ENCODE data around the gene PRPF31. TPM values are rescaled to one million over a fixed set of nuclear protein-coding genes. Genes with fewer than 3 reads are reported as not detected.

The PRPF31 gene
- total and polyA plus RNA-seq, 2 of the 13 experiments (the other 11 are each of a cell fraction or from before 2014, with no cell fraction given): 23.8 to 63.8 TPM

GRCh38 chr19:54159352-54160181 lies 44.0 kb downstream of the PRPF31 start, which contains the start of gene LENG1 (continued):
- TF ChIP-seq PRDM4 (CRISPR knock-in tag; IDR thresholded peaks at IDR 0.05; ENCODE audit: borderline replicate concordance): no peak
- peak; percentile 42; the same call in 1 of the 2 replicates for TF ChIP-seq ARHGAP35 (CRISPR knock-in tag; IDR thresholded peaks at IDR 0.05; ENCODE audit: borderline replicate concordance)
- no peak for TF ChIP-seq ZNF660 (CRISPR knock-in tag; IDR thresholded peaks at IDR 0.05; ENCODE audit: borderline replicate concordance, low read depth)
- TF ChIP-seq ZBTB7B (CRISPR knock-in tag; IDR thresholded peaks at IDR 0.05): no peak
- peak; percentile 54; the same call in 1 of the 2 replicates for TF ChIP-seq POGZ (CRISPR knock-in tag; IDR thresholded peaks at IDR 0.05)
- no peak for TF ChIP-seq ZNF775 (CRISPR knock-in tag; IDR thresholded peaks at IDR 0.05; ENCODE audit: borderline replicate concordance)
- TF ChIP-seq MXI1 (IDR thresholded peaks at IDR 0.05; ENCODE audit: borderline replicate concordance, low read depth, low read length): peak; percentile 86
- no peak for TF ChIP-seq NONO (IDR thresholded peaks at IDR 0.05)
- TF ChIP-seq NONO (CRISPR knock-in tag; conservative IDR thresholded peaks at IDR 0.05): peak; percentile 58
- peak; percentile 68; the same call in 1 of the 2 replicates for TF ChIP-seq CHD2 (IDR thresholded peaks at IDR 0.05; ENCODE audit: low read depth, low read length)
- peak; percentile 57 for TF ChIP-seq ZNF781 (CRISPR knock-in tag; IDR thresholded peaks at IDR 0.05; ENCODE audit: borderline replicate concordance, not compliant biosample characterization)
- TF ChIP-seq THRA (CRISPR knock-in tag; IDR thresholded peaks at IDR 0.05; ENCODE audit: borderline replicate concordance): 0 out of 2 replicates have a peak, but pooled peaks have one; percentile 23
- no peak for TF ChIP-seq ZNF329 (CRISPR knock-in tag; IDR thresholded peaks at IDR 0.05; ENCODE audit: low read depth)
- peak; percentile 86 for TF ChIP-seq ETV5 (CRISPR knock-in tag; IDR thresholded peaks at IDR 0.05; ENCODE audit: borderline replicate concordance)
- peak; percentile 38; the same call in 1 of the 2 replicates for TF ChIP-seq MEIS1 (CRISPR knock-in tag; IDR thresholded peaks at IDR 0.05; ENCODE audit: borderline replicate concordance)
- TF ChIP-seq THAP11 (CRISPR knock-in tag; IDR thresholded peaks at IDR 0.05): peak; percentile 88
- TF ChIP-seq, protein P1, sequence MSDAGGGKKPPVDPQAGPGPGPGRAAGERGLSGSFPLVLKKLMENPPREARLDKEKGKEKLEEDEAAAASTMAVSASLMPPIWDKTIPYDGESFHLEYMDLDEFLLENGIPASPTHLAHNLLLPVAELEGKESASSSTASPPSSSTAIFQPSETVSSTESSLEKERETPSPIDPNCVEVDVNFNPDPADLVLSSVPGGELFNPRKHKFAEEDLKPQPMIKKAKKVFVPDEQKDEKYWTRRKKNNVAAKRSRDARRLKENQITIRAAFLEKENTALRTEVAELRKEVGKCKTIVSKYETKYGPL (CRISPR knock-in tag; IDR thresholded peaks at IDR 0.05): no peak
- TF ChIP-seq RAD21 (CRISPR knock-in tag; IDR thresholded peaks at IDR 0.05): 0 out of 2 replicates have a peak, but pooled peaks have one; percentile 35
- 0 out of 2 replicates have a peak, but pooled peaks have one; percentile 41 for TF ChIP-seq TOPORS (CRISPR knock-in tag; IDR thresholded peaks at IDR 0.05)
- TF ChIP-seq SOX5 (CRISPR knock-in tag; IDR thresholded peaks at IDR 0.05; ENCODE audit: borderline replicate concordance): peak; percentile 13; the same call in 1 of the 2 replicates
- no peak for TF ChIP-seq SOX6 (IDR thresholded peaks at IDR 0.05)
- peak; percentile 53 for TF ChIP-seq SOX6 (CRISPR knock-in tag; IDR thresholded peaks at IDR 0.05)
- TF ChIP-seq ZZZ3 (CRISPR knock-in tag; IDR thresholded peaks at IDR 0.05; ENCODE audit: borderline replicate concordance): 0 out of 2 replicates have a peak, but pooled peaks have one; percentile 78
- peak; percentile 82; the same call in 1 of the 2 replicates for TF ChIP-seq ZNF430 (CRISPR knock-in tag; IDR thresholded peaks at IDR 0.05)
- TF ChIP-seq PCBP1 (IDR thresholded peaks at IDR 0.05; ENCODE audit: borderline replicate concordance, low read depth, low read length): peak; percentile 90
- TF ChIP-seq RBFOX2 (IDR thresholded peaks at IDR 0.05; ENCODE audit: low read depth, low read length): peak; percentile 89
